Adipocyte (in vitro differentiated cells): ENCODE results near the gene OTOGL.

Experiments
- DNase-seq: peaks from one replicate; pipeline ENCODE4 v3.0.0-alpha.2; 2015; ENCODE audit warnings: low read depth
- H3K27me3 ChIP-seq: replicated peaks from 2 replicates; pipeline ENCODE4 v1.7.0; 2013; ENCODE audit warnings: mild to moderate bottlenecking, low read length, moderate library complexity; ENCODE audit not compliant: control insufficient read depth, insufficient read depth
- H3K36me3 ChIP-seq: 2 replicates; pipeline ENCODE4 v1.7.0; 2013; ENCODE audit warnings: low read length, mild to moderate bottlenecking, moderate library complexity; ENCODE audit not compliant: control insufficient read depth, insufficient read depth, severe bottlenecking
- H3K4me1 ChIP-seq: 2 replicates; pipeline ENCODE4 v1.7.0; 2013; ENCODE audit warnings: mild to moderate bottlenecking, low read length, moderate library complexity; ENCODE audit not compliant: control insufficient read depth, insufficient read depth
- H3K4me3 ChIP-seq: 2 replicates; pipeline ENCODE4 v1.7.0; 2013; ENCODE audit warnings: mild to moderate bottlenecking, low read length, moderate library complexity
- H3K9ac ChIP-seq: 2 replicates; pipeline ENCODE4 v1.7.0; 2013; ENCODE audit warnings: mild to moderate bottlenecking, low read length, moderate library complexity
- H3K9me3 ChIP-seq: 2 replicates; pipeline ENCODE4 v1.7.0; 2013; ENCODE audit warnings: mild to moderate bottlenecking, low read length, moderate library complexity; ENCODE audit not compliant: control insufficient read depth

OTOGL gene

DNA sequence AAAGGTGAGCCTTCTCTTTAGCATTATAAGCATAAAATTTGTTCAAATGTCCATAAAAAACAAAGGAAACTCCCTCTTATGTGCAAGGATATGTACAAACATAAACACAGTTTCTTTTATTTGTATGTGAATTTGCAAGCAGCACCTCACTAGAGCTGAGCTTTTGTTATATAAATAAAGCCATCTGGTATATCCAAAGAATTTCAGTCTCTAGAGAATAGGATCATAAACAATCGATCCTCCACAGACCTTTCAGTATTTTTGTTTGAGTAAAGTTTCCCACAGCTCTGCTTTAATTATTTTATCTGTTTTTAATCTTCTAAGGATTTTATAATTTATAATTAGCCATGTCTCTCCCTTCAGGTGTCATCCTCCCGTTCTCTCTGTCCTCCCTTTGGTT lies 89.2 kb downstream of the OTOGL start:
- Histone ChIP-seq H3K27me3 (no peaks in the 10 kb centered on the region), H3K4me1 (peaks cover 24% of the 10 kb centered on the region), H3K9me3 (no peaks in the 10 kb centered on the region), H3K9ac (no peak overlapping the region), H3K36me3 (no peaks in the 10 kb centered on the region), H3K4me3 (no peak overlapping the region)
- no peak for DNase-seq

DNA sequence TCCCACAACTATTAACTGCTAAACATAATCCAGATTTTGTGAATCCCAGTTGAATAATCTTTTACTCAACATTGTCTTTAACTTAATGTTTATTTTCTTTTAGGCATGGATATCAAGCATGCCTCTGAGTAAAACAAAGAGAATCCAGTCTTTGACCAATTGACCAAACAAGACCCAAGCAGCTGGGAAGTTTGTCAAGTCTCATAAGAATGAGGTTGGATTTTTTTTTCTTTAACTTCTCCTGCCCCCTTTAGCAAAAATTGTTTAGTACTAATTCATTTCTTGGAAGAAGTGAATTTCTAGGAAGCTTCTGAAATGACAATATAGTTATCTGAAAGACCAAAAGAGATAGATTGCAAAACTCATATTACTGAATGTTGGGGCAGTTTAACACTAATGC lies 89.9 kb downstream of the OTOGL start:
- peak; percentile 85 for DNase-seq
- no peaks in the 10 kb centered on the region for H3K36me3 ChIP-seq
- no peak overlapping the region for H3K9ac ChIP-seq
- no peaks in the 10 kb centered on the region for H3K27me3 ChIP-seq
- H3K4me3 ChIP-seq, result no peak overlapping the region
- peaks cover 31% of the 10 kb centered on the region for H3K4me1 ChIP-seq
- no peaks in the 10 kb centered on the region for H3K9me3 ChIP-seq

- peaks cover 31% of the 10 kb centered on the region for H3K4me1 ChIP-seq
- H3K27me3 ChIP-seq, result no peaks in the 10 kb centered on the region
- H3K36me3 ChIP-seq, result no peaks in the 10 kb centered on the region
- H3K4me3 ChIP-seq, result no peak overlapping the region
- H3K9ac ChIP-seq, result no peak overlapping the region
- DNase-seq, result no peak
- no peaks in the 10 kb centered on the region for H3K9me3 ChIP-seq
These were observed 90.7 kb downstream of the OTOGL start for GRCh38 chr12:80190001-80190400.

DNA sequence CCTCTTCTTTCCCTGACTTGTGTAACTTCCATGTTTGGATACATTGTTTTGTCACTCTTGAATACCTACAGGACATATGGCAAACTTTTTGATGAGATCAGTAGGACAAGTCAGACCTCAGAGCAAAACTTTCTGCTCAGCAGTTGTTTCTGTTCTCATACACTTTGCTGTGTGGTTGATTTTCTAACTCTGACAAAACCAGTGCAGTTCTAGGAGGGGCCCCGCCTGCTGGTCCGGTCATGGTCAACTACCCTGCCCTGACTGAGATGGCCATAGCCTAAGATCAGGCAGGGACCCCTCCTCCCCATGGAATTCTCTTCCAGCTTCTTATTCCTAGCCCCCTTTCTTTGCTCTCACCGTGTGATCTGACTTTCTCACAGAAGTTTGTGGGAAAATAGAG lies 92.8 kb downstream of the OTOGL start:
- no peaks in the 10 kb centered on the region for H3K36me3 ChIP-seq
- DNase-seq, result no peak
- peak overlapping the region; percentile 41 for H3K9ac ChIP-seq

DNA sequence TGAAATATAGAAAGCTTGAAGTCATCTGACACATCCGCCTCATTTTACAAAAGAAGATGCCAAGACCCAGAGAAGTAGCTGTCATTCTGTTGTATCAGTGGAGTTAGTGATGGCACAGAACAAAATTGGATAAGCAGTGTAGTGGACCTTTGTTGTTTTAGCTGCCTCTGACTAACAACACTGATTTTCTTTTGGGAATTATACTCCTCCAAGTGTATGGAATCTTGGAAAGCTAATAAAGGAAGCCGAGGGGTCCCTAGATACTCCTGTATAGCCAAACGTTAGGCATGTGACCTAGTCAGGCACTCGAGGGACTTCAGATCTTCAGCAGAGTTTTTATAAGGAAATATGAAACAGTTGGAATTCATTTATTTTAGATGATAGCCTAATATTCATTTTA lies 94.5 kb downstream of the OTOGL start:
- H3K4me3 ChIP-seq, result no peak overlapping the region
- no peaks in the 10 kb centered on the region for H3K9me3 ChIP-seq
- DNase-seq, result no peak
- peaks cover 19% of the 10 kb centered on the region for H3K4me1 ChIP-seq
- no peaks in the 10 kb centered on the region for H3K27me3 ChIP-seq
- H3K9ac ChIP-seq, result no peak overlapping the region
- H3K36me3 ChIP-seq, result no peaks in the 10 kb centered on the region

More for the DNA sequence above, 92.8 kb downstream of the OTOGL start:
- H3K4me1 ChIP-seq, result peaks cover 23% of the 10 kb centered on the region
- no peak overlapping the region for H3K4me3 ChIP-seq
- H3K27me3 ChIP-seq, result no peaks in the 10 kb centered on the region
- H3K9me3 ChIP-seq, result no peaks in the 10 kb centered on the region

DNA sequence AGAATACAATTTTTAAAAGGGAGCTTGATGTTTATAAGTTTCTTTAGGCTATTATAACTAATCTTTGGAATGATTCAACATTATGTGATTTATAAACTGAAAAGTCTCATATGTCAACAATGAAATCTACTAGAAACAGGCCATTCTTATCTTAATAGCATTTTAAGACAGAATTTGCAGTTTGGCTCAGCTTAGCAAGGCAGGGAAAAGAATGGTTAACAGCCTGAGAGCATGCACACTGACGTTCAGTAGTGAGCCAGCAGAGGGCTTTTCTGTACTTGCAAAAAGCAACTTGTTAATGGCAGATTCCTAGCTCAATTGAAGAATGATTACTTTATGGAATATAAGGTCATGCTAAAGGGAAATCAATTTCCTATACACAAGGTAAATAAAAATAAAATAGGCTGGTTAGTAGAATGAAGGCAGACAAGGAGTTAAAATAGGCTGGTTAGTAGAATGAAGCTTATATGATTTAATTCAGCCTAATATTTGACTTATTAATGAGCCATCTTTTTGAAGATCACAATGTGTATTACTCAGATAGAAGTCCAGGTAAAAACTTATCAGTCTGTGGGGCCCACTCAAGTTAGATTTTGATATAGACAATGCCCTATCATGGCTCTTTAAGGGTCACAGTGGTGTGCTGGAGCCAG lies 95.9 kb downstream of the OTOGL start:
- peaks cover 9% of the 10 kb centered on the region for H3K4me1 ChIP-seq
- H3K9ac ChIP-seq, result no peak overlapping the region
- peak; percentile 83 for DNase-seq

DNA sequence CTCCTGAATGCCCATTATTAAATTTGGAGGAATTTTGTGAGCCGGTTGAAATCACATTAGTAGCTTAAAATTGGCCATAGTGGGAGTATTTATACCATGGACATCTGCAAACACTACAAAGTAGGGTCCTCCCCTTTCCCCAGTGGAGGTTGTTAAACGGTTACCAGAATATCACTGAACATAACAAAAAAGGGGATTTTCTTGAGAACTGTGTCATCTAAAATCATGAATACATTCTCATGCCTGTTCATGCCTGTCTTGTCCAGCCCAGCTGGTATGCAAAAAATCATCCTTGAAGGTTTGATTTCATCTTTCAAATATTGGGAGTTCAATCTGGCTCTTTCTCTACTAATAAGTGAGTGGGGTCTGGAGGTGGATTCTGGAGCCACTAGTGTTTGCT lies 96.4 kb downstream of the OTOGL start:
- peaks cover 8% of the 10 kb centered on the region for H3K4me1 ChIP-seq
- H3K27me3 ChIP-seq, result no peaks in the 10 kb centered on the region
- no peak overlapping the region for H3K9ac ChIP-seq
- H3K9me3 ChIP-seq, result no peaks in the 10 kb centered on the region
- H3K36me3 ChIP-seq, result no peaks in the 10 kb centered on the region
- no peak for DNase-seq
- H3K4me3 ChIP-seq, result no peak overlapping the region

More for the DNA sequence above, 95.9 kb downstream of the OTOGL start:
- H3K36me3 ChIP-seq, result no peaks in the 10 kb centered on the region
- H3K4me3 ChIP-seq, result no peak overlapping the region
- H3K9me3 ChIP-seq, result no peaks in the 10 kb centered on the region
- no peaks in the 10 kb centered on the region for H3K27me3 ChIP-seq

DNA sequence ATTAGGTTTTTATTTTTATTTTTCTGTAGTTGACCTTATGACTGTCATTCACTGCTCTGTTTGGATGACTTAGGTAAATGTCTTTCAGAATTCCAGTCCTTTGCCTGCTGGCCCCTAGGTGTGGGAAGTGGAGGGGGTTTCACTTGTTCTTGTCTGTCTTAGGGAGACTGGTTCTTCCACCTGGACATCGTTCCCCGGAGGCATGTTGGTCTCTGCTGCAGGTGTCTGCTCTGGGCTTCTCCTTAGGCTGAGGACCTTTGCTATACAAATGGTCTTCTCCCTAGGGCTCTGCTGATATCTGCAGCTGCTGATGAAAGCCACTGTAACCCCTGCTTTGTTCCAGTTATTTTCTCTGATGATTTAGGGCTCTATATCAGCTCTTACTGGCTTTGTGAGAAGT lies 97.1 kb downstream of the OTOGL start:
- no peak for DNase-seq
- Histone ChIP-seq H3K36me3 (no peaks in the 10 kb centered on the region), H3K27me3 (no peaks in the 10 kb centered on the region), H3K9me3 (no peaks in the 10 kb centered on the region), H3K4me3 (no peak overlapping the region), H3K4me1 (peaks cover 8% of the 10 kb centered on the region), H3K9ac (no peak overlapping the region)

GRCh38 chr12:80198782-80199337 lies 99.5 kb downstream of the OTOGL start:
- Histone ChIP-seq H3K36me3 (no peaks in the 10 kb centered on the region), H3K4me3 (no peak overlapping the region), H3K27me3 (no peaks in the 10 kb centered on the region), H3K4me1 (peaks cover 4% of the 10 kb centered on the region), H3K9ac (no peak overlapping the region), H3K9me3 (no peaks in the 10 kb centered on the region)
- DNase-seq, result no peak

DNA sequence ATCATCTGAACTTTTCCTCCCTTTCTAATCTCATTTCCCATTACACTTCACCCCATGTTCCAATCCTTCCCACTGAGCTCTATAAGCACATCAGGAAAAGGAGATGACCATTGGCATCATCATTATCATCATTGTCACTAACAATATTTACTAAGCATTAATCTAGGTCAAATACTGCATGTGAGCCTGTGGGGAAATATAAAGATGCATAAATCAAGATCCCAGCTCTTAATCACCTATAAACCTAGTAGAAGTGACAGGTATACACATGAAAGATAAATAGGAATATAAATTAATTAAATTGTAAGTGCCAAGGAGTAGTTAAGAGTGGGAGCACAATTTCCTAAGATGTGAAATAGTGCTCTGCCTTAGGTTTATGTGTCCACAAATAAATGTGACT lies 100.6 kb downstream of the OTOGL start:
- H3K4me3 ChIP-seq, result no peak overlapping the region
- H3K36me3 ChIP-seq, result no peaks in the 10 kb centered on the region
- no peaks in the 10 kb centered on the region for H3K9me3 ChIP-seq
- no peak for DNase-seq
- H3K27me3 ChIP-seq, result no peaks in the 10 kb centered on the region
- H3K9ac ChIP-seq, result no peak overlapping the region
- no peaks in the 10 kb centered on the region for H3K4me1 ChIP-seq

DNA sequence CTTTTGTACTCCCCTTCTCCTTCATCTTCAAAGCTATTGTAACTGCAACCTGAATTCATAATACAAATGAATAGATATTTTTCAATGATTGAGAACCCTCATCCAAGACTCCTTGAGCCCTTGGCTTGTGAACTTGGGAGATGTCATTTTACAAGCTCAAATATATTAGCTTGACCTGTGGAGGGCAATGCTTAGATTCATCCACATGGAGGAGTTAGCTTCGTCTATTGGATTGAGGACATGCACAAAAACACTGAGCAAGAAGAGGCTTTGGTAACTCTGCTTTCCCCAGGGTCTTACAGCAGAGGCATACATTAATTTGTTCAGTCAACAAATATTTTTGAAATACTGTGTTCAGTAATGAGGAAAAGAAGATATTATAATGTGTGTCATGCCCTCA lies 101.1 kb downstream of the OTOGL start:
- no peaks in the 10 kb centered on the region for H3K4me1 ChIP-seq
- no peak overlapping the region for H3K4me3 ChIP-seq
- no peak for DNase-seq
- no peaks in the 10 kb centered on the region for H3K36me3 ChIP-seq
- no peaks in the 10 kb centered on the region for H3K9me3 ChIP-seq
- no peaks in the 10 kb centered on the region for H3K27me3 ChIP-seq
- no peak overlapping the region for H3K9ac ChIP-seq

DNA sequence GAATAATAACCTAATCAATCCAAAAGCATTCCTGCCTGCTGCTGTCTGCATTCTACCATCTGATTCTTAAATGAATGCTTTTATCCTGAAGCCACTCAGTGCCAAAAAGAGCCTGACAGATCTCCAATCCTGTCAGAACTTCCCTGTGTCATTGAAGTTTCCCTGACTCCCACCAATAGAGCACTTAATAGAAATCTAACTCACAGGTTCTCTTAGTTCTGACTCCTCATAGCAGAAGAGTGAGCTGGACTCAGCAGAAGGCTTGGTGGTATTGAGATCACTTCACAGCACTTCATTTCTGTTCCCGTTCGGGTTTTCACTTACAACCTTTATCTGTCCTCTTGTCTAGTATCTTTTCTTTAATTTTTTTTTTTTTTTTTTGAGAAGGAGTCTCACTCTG lies 102.6 kb downstream of the OTOGL start:
- H3K4me1 ChIP-seq, result no peaks in the 10 kb centered on the region
- no peak for DNase-seq
- no peaks in the 10 kb centered on the region for H3K27me3 ChIP-seq
- H3K9ac ChIP-seq, result no peak overlapping the region
- no peaks in the 10 kb centered on the region for H3K9me3 ChIP-seq
- H3K36me3 ChIP-seq, result no peaks in the 10 kb centered on the region
- H3K4me3 ChIP-seq, result no peak overlapping the region
